Stimulated activated CD8-positive, alpha-beta memory T cell treated with anti-CD3 and anti-CD28 coated beads, Interleukin-7, amount 100 ng/mL, for 4 hours (primary cell): ENCODE results near the gene CD164.

Experiments
- DNase-seq, 2 donors: peaks; one replicate each; pipeline ENCODE4 v3.0.0-alpha.2; 2020; ENCODE audit warnings: low read depth in 2 of 2

CD164 gene

DNA sequence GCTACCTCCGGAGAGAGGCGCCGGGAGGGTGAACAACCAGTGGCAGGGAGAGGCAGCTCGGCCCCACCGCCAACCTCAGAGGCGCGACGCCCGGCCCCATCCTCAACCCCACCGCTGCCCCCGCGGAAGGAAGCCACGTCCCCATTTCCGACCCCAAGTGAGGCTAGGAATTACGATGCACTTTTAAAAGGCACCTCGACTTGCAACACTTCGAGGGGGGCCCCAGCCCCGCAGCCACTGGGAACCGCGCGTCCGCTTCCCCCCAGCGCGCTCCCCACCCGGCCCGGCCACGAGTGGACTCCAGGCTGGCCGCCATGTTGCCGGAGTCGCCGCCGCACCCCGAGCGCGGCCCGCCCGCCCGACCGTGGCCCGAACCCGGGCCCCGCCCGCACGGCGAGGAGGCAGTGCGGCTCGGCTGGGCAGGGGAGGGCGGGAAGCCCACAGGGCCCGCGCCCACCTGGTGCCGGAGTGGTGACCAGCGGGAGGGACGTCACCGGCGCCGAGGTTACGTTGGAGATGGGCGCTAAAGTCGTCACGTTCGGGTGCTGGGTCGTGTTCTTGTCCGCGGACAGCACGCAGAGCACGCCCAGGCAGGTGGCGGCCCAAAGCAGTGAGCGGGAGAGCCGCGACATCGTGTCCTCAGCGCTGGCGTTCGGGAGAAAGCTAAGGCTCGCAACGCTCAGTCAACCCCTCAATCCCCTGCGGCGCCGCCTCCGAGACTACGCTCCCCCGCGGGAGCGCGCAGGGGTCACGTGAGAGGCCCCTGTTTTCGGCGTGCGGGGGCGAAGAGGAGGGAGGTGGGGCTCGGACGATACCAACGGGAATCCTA is at the start of gene CD164:
CD164 (minus strand) TSS at position 721 of the 829 bp plus-strand sequence; CDS start at position 632, 89 bp downstream.
- DNase-seq = peak; percentile 89 to 91

DNA sequence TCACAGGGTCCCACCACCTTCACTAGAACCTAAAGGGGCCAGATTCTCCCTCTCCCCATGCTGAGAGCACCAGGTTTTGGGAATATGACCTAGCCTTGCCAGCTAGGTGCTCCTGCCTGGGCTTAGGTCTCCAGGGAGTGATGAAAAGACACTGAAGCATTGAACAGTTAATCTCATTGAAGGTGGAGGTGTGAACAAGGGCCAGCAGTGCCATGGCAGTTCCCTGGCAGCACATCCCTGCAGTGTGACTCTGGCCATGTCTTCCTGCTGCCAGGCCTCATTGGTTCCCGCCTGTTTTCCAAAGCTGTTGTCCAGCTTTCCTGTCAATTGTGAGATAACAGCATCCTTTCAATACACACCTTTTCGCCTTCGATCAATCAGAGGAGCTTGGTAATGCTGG is 47.2 kb upstream of the CD164 start:
- DNase-seq = no peak

DNA sequence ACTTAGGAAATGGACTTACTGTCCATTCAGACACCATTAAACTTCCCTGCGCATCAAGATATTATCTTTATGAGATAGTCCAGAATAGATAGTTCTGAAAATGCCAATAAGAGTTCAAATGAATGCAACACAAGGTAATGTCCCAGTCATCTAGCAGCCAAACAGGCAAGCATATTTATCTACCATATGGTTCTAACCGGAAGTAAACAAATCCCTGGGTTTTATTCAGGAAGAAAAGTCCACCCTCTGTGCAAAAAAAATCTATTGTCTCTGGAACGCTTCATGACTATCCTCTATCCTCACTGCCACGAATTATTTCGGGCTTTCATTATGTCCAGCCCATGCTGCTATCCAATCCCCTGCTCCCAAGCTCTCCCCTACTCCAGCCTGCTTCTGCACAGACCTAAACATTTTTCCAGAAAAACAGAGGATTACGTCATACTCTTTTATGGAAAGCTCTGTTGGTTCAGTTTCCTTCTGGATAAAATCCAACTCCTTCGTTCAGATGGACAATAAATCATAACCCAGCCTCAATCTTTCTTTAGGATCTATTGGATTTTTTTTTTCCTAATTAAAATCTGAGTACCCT is 46.7 kb upstream of the CD164 start:
- no peak for DNase-seq

DNA sequence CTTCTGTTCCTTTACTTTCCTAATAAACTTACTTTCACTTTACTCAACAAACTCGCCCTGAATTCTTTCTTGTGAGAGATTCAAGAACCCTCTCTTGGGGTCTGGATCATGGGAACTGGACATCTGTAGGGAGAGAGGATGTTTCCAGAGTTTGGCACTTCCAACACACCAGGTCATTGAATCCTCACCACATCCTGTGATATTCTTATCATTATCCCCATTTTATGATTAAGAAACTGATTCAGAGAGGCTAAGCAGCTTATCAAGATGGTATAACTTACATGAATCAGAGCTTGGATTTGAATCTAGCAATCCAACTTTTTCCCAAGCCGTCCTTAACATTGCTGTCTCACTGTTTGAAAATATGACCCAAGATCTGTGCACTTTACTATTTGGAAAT is 42.7 kb upstream of the CD164 start:
- DNase-seq = no peak

DNA sequence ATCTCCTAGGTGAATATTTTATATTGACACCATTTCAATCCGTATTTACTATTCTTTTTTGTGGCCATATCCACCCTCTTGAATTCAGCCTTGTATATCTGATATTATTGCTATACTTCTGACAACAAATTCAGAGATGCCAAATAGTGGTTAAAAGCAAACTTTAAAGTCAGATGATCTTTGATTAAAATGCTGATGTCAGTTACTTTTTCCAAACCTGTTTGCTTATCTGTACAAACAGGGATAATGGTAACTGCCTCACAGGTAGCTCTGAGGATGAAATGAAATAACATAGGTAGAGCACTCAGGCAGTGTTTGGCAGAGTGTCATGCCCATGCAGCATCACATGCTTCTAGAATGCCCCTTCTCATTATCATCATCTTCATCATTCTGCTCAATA is 38.9 kb upstream of the CD164 start:
- DNase-seq = no peak

DNA sequence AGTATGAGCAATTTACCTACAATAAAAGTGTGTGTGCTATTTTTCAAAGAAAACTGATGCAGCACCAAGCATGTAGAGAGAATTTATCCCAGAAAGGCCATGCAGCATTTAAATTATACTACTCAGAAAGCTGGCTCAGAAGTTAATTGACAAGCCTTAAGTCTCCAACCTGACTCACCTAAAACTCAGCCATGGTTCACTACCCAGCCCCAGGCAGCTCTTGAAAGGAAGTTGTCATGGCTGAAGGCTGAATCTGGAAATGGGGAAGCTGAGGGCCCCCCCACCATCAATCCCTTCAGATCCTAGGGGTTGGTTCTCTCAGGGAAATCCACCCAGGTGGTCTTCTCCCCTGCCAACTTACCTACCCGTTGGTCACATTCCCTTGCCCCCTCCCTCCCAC is 38.5 kb upstream of the CD164 start:
- no peak for DNase-seq

DNA sequence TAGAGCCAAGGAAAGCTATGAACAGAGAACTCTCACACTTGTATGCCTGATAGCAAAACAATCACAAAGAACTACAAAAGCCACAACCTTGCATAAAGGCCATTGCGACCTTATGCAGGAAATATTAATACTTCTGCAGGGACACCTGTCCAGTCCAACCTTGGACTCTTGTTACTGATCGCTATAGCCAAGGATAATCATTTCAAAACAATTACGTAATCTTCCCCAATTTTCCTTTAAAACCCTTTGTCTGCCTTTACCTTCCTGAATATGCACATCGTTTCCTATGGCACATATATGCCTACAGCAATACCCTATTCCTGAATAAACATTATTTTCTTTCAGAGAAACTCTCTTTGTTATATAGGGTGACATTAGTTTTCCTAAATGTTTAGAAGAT is 35.4 kb upstream of the CD164 start:
- DNase-seq = no peak

DNA sequence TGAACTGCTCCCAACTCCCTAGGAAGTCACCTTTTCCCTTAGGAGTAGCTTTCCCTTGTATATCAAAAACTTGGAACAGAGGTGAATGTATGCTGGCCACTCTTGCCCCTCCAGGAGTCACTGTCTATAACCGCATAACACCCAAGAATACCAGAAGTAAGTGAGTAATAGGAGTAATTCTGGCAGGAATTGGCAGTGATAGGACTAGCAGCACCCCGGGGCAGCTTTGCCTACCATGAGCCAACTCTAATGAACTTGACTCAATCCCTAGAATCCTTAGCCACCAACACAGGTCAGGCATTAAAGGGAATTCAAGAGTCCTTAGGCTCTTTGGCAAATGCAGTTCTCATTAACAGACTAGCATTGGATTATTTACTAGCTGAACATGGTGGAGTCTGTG is 28.8 kb upstream of the CD164 start:
- DNase-seq = no peak

DNA sequence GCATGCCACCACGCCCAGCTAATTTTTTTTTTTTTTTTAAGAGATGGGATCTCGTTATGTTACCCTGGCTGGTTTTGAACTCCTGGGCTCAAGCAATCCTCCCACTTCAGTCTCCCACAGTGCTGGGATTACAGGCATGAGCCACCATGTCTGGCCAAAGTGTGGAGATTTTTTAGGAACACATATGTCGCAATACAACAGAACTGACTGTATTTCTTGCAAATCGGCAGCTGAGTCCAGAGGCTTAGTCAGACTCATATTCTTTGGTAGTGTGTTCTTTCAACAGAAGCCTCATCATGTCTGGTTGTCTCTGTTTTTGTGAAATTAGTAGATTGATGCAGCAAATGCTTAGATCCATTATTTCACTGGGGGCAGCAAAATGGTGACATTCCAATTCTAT is 23.9 kb upstream of the CD164 start:
- no peak for DNase-seq

DNA sequence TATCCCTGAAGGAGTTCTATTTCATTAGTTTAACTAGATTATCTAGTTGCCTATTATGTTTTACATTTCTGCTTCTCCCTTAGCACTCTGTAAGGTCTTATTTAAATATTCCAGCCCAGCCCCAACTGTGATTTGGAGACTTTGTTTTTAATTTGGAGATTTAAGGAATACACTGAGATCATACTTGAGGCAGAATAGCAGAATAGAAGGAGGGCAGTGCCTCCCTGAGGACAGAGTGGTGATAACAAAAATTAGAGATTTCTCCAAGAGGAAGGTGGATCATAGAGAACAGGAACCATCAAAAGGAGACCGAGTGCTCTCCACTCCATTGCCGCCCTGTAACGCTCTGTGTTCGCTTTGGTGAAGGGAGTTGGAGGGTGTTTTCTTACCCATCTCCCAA is 14.8 kb upstream of the CD164 start:
- DNase-seq = no peak

DNA sequence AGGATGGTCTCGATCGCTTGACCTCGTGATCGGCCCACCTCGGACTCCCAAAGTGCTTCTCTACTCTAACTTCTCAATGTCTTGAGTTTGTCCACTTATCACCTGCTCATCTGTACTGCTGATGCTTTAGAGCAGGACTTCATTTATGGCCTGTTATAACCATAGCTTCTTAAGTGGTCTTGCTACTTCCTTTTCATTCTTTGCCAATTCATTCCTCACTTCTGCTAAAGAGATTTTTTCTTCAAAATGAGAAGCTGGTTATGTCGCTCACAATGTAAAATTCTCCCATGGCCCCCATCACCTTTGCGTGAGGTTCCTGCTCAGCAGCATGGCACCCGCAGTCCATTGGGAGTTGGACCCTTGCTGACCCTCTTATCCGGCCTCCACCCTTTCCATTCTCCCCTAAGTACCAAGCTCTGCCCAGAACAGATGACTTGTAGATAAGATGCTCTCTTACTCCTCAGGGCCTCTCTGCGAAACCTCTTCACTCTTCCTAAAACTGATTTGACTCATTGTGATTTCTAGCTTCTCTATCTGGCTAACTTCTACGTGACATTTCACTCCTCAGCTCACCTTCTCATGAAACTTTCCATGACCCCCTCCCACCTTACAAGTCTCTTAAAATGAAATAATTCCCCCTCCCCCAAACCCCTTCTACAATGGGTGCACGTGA is 13.9 kb upstream of the CD164 start:
- no peak for DNase-seq

DNA sequence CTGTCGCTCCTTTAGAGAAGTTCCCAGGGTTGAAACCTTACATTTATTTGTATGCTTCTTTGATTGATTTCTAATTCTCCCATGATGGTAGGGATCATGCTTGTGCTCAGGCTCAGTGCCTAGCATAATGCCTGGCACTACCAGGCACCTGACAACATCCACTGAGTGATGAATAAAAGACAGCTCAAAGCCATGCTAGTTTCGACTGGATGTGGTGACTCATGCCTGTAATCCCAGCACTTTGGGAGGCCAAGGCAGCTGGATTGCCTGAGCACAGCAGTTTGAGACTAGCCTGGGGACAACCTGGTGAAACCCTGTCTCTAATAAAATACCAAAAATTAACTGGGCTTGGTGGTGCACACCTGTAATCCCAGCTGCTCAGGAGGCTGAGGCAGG is 11.6 kb upstream of the CD164 start:
- DNase-seq = no peak

DNA sequence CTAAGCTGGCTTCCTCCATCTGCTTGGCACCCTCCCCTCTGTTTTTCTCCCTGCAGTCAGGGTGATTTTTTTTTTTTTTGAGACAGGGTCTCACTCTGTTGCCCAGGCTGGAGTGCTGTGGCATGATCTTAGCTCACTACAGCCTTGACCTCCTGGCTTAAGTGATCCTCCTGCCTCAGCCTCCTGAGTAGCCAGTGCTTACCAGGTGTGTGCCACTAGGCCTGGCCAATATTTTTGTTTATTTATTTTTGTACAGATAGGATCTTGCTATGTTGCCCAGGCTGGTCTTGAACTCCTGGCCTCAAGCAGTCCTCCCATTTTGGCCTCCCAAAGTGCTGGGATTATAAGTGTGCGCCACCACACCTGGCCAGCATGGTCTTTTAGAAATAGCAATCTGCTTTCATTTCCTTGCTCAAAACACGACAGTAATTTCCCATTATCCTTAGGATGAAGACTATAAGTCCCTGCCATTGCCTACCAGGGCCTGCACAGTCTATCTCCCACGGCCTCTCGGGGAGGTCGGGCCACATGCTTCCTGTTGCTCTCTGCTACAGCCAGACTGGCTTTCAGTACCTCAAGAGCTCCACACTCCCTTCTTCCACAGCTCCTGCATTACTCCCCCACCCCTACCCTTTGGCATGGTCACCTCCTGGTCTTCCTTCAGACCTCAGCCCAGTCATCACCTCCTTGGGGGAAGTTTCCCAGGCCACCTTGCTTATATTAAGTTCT is 11.1 kb upstream of the CD164 start:
- no peak for DNase-seq

DNA sequence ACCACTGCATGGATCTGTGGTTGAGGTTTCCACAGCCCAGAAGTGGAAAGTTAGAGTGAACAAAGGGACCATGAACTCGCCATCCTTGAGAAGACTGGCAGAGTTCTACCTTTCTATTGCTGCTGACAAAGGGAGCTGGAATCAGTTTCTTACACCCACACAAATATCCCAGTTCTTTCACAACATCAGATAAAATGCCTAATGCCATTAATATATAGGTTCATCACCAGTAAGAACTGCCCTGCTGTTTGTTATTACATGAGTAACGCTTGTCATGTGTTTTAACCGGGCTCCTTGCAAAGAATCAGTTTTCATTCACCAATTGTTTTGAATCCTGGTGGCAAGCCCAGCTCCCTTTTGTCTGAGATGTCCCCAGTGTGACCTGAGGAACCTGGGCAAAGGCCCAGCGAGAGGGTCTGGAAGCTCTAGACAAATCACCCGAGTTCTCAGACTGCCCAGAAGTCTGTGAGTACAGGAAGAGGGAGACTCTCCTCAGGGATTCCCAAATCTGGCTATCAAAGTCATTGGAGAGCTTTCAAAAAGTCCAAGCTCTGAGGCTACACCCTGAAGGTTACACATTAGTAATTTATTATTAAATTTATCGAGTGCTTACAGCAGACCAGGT is 7.5 kb upstream of the CD164 start:
- no peak for DNase-seq

DNA sequence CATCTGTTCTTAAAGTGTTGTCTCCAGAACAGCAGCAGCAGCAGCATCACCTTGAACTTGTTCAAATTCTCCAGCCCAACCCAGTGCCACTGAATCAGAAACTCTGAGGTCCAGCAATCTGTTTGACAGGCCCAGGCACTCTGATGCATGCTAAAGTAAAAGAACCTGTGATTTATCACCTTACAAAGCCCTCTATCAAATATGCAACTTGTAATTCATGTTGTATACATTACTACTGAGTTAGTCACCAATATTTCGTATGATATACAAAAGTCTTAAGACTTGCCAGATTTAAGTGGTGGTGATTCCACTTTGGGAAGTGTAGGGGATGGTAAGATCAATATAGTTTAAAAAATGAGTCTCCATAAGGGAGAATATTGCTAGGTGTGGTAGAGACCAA is 6.0 kb upstream of the CD164 start:
- no peak for DNase-seq

DNA sequence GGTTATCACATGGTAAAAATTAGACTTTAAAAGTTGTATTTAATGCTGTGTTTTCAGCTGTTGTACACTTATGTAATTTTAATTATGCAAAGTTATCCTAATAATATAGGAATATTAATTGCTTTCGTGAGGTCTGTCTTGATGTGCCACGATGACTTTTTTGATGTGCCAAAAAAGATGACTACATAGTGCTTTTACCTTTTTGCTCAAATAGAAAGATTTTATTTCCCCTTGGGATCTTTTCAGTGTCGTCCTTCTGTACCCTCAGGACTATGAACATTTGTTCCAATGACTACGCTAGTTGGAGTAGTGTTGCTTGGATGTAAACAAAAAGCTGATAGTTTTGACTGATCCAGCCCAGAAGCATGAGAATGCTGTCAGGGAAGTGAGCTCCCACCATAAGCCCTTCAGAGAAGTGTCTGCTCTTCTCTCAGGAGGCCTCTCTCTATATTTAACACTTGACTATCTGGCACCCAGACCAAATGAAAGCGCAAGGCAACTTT is 1.2 kb upstream of the CD164 start:
- DNase-seq = no peak

DNA sequence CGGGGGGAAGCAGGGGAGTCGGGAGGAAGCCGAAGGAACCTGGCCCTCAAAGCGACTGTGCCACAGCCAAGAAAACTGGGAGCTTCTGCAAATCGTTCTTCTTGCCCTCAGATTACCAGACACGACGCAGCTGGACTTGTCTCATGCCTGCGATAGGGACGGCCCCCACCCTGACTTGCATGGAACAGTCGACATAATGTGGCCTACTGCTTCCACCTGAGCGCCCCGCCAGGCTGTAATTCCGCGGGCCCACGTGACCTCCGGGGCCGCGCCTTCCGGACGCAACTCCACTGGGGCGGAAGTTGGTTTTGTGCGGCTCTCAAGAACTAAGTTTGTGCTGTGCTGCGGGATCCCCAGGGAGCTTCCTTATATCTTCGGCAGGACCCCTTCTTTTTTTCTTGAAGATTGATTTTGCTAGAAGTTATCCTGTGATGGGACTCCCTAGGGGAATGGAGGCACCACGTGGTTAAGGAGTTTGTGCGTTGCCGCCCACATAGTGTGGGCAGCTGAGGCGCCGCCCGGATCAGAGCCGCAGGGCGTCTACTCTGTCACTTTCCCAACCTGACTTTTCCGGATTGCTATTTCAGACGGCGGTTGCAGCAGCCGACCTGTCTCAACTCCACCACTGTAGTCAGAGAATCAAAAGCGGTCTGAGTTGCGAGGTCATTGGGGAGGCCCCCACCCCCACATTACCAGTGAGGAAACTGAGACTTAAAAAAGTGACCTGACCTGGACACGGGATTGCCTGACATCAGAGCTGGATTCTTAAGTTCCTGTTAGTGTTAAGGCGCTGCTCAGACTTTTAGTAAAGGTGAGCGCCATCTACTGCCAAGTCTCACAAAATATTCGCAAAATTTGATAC is 540 bp upstream of the CD164 start:
- peak; percentile 85 to 90 for DNase-seq

DNA sequence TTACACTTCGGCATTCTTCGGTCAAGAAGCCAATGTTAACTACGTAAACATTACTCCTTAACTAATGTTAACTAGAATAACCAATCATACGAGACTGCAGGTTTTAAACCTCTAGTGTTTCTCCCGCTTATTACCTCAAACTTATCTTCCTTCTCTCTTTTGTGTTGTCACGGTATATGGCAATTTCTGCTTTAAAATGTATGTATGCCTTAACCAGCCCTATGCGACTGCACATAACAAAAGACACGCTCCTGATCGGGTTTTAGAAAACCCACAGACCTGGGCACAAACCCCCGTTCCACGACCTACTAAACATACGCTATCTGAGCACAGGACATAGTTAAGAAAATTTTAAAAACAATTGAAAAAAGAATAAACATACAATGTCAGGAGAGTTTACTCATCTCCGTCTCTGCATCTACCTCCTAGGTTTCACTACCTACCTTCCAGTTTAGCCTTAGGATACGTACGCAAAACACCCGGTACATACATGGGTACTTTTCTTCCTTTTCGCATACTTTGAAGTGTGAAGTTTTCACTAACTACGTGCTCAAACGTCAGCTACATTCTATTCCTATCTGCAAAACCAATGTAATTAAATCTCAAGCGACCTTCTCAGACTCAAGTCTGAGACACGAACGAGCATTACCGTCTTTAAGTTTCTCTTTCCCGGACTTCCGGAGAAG is 1.1 kb downstream of the CD164 start:
- DNase-seq = no peak

DNA sequence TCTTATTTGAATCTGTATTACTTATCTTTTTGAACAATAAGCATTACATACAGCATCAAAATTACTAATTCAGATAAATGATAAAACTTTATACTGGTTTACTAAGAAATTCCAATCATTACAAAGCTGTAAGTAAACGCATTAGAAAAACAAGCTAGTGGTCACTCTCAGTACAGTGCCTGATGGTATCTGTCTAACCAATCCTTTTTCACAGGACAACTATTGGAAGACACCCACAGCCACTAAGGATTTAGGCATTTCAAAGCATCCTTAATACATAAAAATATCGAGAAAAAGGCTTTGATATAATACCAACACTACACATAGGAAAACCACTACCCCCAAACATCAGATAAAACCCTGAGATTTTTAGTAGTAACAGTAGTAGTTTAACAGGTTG is 2.6 kb downstream of the CD164 start:
- no peak for DNase-seq

DNA sequence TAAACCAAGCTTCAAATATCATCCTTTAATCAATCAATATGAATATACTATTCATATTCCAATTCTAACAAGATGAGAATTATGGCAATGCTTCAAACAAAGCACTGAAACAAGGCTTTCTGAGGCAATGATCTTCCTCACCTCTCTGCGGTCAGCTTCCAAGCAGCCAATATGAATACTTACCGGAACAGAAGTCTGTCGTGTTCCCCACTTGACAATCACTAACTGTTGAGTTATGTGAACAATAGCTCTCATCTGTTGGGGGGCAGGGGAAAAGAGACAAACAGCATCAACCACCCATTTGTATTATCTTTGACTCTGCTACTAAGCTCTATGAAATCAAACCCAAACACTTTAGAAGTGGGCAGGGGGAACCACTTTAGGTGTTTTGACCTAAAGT is 4.5 kb downstream of the CD164 start:
- DNase-seq = no peak
